ENCODE data around the gene PPP1R37. TPM values are rescaled to one million over a fixed set of nuclear protein-coding genes. Genes with fewer than 3 reads are reported as not detected.
A peak's percentile ranks its signal among the peaks of the same experiment; 100 is the strongest.

The PPP1R37 gene
- total RNA-seq, 4 donors from 2014 or later: 6.7 to 43.8 (median 24.4) TPM

- intact Hi-C loops (cut with DNase I; ENCODE audit: low total_unique reads): no loop called here
- H3K4me1 ChIP-seq: no peaks in the 10 kb centered on the region
- no peak for TF ChIP-seq CTCF (IDR thresholded peaks at IDR 0.05)
- TF ChIP-seq POLR2A (IDR thresholded peaks at IDR 0.05): no peak
- no peak overlapping the region for H3K27ac ChIP-seq
- DNase-seq: no peak
- H3K36me3 ChIP-seq: no peaks in the 10 kb centered on the region
- no peaks in the 10 kb centered on the region for H3K9me3 ChIP-seq
- H3K27me3 ChIP-seq: no peaks in the 10 kb centered on the region
- no peak overlapping the region for H3K4me3 ChIP-seq
Measured at GRCh38 chr19:45058622-45059159, 34.3 kb upstream of the PPP1R37 start.

GRCh38 chr19:45059258-45059965 lies 33.6 kb upstream of the PPP1R37 start:
- H3K9me3 ChIP-seq: no peaks in the 10 kb centered on the region
- no peak overlapping the region for H3K27ac ChIP-seq
- intact Hi-C loops (cut with DNase I; ENCODE audit: low total_unique reads): no loop called here
- no peak overlapping the region for H3K4me3 ChIP-seq
- no peak for TF ChIP-seq POLR2A (IDR thresholded peaks at IDR 0.05)
- peak; percentile 39 to 82 (median 54) for TF ChIP-seq CTCF (IDR thresholded peaks at IDR 0.05)
- H3K36me3 ChIP-seq: no peaks in the 10 kb centered on the region
- peak; percentile 35 to 45 for DNase-seq
- H3K4me1 ChIP-seq: no peaks in the 10 kb centered on the region
- no peaks in the 10 kb centered on the region for H3K27me3 ChIP-seq

GRCh38 chr19:45061965-45062364 lies 31.0 kb upstream of the PPP1R37 start:
- DNase-seq: no peak
- Histone ChIP-seq H3K27ac (no peak overlapping the region), H3K36me3 (no peaks in the 10 kb centered on the region), H3K4me3 (no peak overlapping the region), H3K4me1 (no peaks in the 10 kb centered on the region), H3K9me3 (no peaks in the 10 kb centered on the region), H3K27me3 (no peaks in the 10 kb centered on the region)
- intact Hi-C loops (cut with DNase I; ENCODE audit: low total_unique reads): no loop called here
- no peak for TF ChIP-seq POLR2A (IDR thresholded peaks at IDR 0.05)
- no peak for TF ChIP-seq CTCF (IDR thresholded peaks at IDR 0.05)

GRCh38 chr19:45063851-45064801 lies 28.9 kb upstream of the PPP1R37 start:
- H3K4me1 ChIP-seq: no peaks in the 10 kb centered on the region
- no peak overlapping the region for H3K4me3 ChIP-seq
- intact Hi-C loops (cut with DNase I; ENCODE audit: low total_unique reads): no loop called here
- no peaks in the 10 kb centered on the region for H3K27me3 ChIP-seq
- H3K9me3 ChIP-seq: no peaks in the 10 kb centered on the region
- no peaks in the 10 kb centered on the region for H3K36me3 ChIP-seq
- no peak overlapping the region for H3K27ac ChIP-seq
- DNase-seq: no peak
- TF ChIP-seq CTCF (IDR thresholded peaks at IDR 0.05): no peak
- TF ChIP-seq POLR2A (IDR thresholded peaks at IDR 0.05): no peak

Data from uterus (tissue), 4 donors.